ENCODE measurements around the gene TMEM185B.

DNA sequence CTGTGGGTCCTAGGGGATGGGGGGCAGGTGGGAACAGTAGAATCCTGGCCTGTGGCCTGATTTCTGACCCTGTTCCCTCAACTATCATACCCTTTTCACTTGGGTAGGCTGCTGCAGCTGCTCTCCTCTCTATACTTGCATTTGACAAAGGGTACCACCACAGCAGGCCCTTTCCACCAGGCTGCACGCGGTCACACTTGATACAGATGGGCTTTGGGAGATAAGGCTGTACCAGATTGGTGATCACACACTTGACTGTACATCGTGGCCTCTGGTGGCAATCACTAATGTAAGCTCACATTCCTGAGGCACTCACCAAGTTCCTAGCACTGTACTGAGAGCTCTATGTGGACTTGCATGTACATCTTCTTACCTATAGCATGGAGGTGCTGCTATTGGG lies 27.9 kb upstream of the TMEM185B start:
- TF ChIP-seq, protein P1, sequence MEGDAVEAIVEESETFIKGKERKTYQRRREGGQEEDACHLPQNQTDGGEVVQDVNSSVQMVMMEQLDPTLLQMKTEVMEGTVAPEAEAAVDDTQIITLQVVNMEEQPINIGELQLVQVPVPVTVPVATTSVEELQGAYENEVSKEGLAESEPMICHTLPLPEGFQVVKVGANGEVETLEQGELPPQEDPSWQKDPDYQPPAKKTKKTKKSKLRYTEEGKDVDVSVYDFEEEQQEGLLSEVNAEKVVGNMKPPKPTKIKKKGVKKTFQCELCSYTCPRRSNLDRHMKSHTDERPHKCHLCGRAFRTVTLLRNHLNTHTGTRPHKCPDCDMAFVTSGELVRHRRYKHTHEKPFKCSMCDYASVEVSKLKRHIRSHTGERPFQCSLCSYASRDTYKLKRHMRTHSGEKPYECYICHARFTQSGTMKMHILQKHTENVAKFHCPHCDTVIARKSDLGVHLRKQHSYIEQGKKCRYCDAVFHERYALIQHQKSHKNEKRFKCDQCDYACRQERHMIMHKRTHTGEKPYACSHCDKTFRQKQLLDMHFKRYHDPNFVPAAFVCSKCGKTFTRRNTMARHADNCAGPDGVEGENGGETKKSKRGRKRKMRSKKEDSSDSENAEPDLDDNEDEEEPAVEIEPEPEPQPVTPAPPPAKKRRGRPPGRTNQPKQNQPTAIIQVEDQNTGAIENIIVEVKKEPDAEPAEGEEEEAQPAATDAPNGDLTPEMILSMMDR (IDR thresholded peaks at IDR 0.05; ENCODE audit: low read depth, low read length, poor library complexity, severe bottlenecking), result no peak
- no peak for TF ChIP-seq EZH2phosphoT487 (IDR thresholded peaks at IDR 0.05; ENCODE audit: borderline replicate concordance, low read length)

All from DOHH2 (cell line).